CD14-positive monocyte (primary cell): ENCODE results near the gene LSMEM2. TPM values are rescaled to one million over a fixed set of nuclear protein-coding genes. Genes with fewer than 3 reads are reported as not detected.
A peak's percentile ranks its signal among the peaks of the same experiment; 100 is the strongest.

Experiments
- DNase-seq, 3 donors: peaks; one replicate each; pipeline ENCODE4 v3.0.0-alpha.2; 2011 to 2022
- H2AFZ ChIP-seq: 2 replicates; pipeline ENCODE4 v1.6.0; 2012; ENCODE audit warnings: mild to moderate bottlenecking, low read depth, low read length, inconsistent platforms; ENCODE audit not compliant: insufficient read depth, poor library complexity, severe bottlenecking
- H3K27ac ChIP-seq, 2 donors: 1 replicate in 1 of 2; 2 replicates in 1 of 2; pipeline ENCODE4 v1.5.1; 2012 to 2013; ENCODE audit warnings: low read length in 2 of 2, control low read depth in 1 of 2, inconsistent platforms in 1 of 2, low read depth in 1 of 2, mild to moderate bottlenecking in 1 of 2
- H3K27me3 ChIP-seq, 2 donors: one replicate each; pipeline versions ENCODE4 v1.6.0 to v1.6.1; 2011 to 2013; ENCODE audit warnings: low read length in 2 of 2; ENCODE audit not compliant: control insufficient read depth in 2 of 2, insufficient read depth in 2 of 2
- H3K36me3 ChIP-seq, 2 donors: replicated peaks in 1 of 2; 1 replicate in 1 of 2; 2 replicates in 1 of 2; pipeline versions ENCODE4 v1.5.1 to v1.6.1; 2012 to 2013; ENCODE audit warnings: low read length in 2 of 2, control low read depth in 1 of 2, inconsistent platforms in 1 of 2, mild to moderate bottlenecking in 1 of 2; ENCODE audit not compliant: insufficient read depth in 2 of 2, control insufficient read depth in 1 of 2
- H3K4me1 ChIP-seq, 2 donors: 1 replicate in 1 of 2; 2 replicates in 1 of 2; pipeline versions ENCODE4 v1.5.1 to v1.6.1; 2012 to 2013; ENCODE audit warnings: low read length in 2 of 2, control low read depth in 1 of 2, inconsistent platforms in 1 of 2, mild to moderate bottlenecking in 1 of 2, moderate library complexity in 1 of 2; ENCODE audit not compliant: insufficient read depth in 2 of 2, control insufficient read depth in 1 of 2
- H3K4me2 ChIP-seq: replicated peaks from 2 replicates; pipeline ENCODE3; 2012; ENCODE audit warnings: low read length, moderate library complexity, mild to moderate bottlenecking; ENCODE audit not compliant: poor library complexity, severe bottlenecking; ENCODE audit errors: extremely low read depth
- H3K4me3 ChIP-seq, 3 experiments: fragments of 200-600 bp in 1 of 3; sonication (generic) in 1 of 3; replicated peaks in 1 of 3; 1 replicate in 2 of 3; 2 replicates in 1 of 3; pipeline ENCODE4 v1.5.1; 2011 to 2013; ENCODE audit warnings: low read length in 3 of 3, mild to moderate bottlenecking in 3 of 3, control low read depth in 2 of 3, low read depth in 2 of 3, inconsistent platforms in 1 of 3, moderate library complexity in 1 of 3
- H3K79me2 ChIP-seq: 2 replicates; pipeline ENCODE4 v1.6.0; 2012; ENCODE audit warnings: mild to moderate bottlenecking, control low read depth, inconsistent platforms, low read length, moderate library complexity; ENCODE audit not compliant: insufficient read depth
- H3K9ac ChIP-seq: 2 replicates; pipeline ENCODE4 v1.6.0; 2017; ENCODE audit warnings: low read length, mild to moderate bottlenecking; ENCODE audit not compliant: insufficient read depth, poor library complexity, severe bottlenecking
- H3K9me3 ChIP-seq, 2 donors: replicated peaks in 1 of 2; 1 replicate in 1 of 2; 2 replicates in 1 of 2; pipeline versions ENCODE4 v1.5.1 to v1.6.1; 2012 to 2013; ENCODE audit warnings: low read length in 2 of 2, control low read depth in 1 of 2; ENCODE audit not compliant: control insufficient read depth in 1 of 2, insufficient read depth in 1 of 2
- H4K20me1 ChIP-seq: 2 replicates; pipeline ENCODE4 v1.6.0; 2012; ENCODE audit warnings: mild to moderate bottlenecking, low read length, control low read depth, moderate library complexity; ENCODE audit not compliant: insufficient read depth
- H3K27ac Mint-ChIP-seq, 7 donors: one replicate each; pipeline ENCODE4 v1.8.0; 2020; ENCODE audit warnings: mild to moderate bottlenecking in 7 of 7, mixed read lengths in 7 of 7, moderate library complexity in 6 of 7, inconsistent platforms in 2 of 7
- H3K27me3 Mint-ChIP-seq, 3 donors: one replicate each; pipeline ENCODE4 v1.8.0; 2021 to 2022; ENCODE audit warnings: low read depth in 3 of 3, mild to moderate bottlenecking in 3 of 3, mixed read lengths in 3 of 3, moderate library complexity in 3 of 3, inconsistent platforms in 1 of 3
- H3K36me3 Mint-ChIP-seq, 2 donors: one replicate each; pipeline ENCODE4 v1.8.0; 2020; ENCODE audit warnings: mixed read lengths in 2 of 2, inconsistent platforms in 1 of 2, mild to moderate bottlenecking in 1 of 2
- H3K4me1 Mint-ChIP-seq: one replicate; pipeline ENCODE4 v1.8.0; 2020; ENCODE audit warnings: mild to moderate bottlenecking, mixed read lengths
- H3K4me3 Mint-ChIP-seq, 2 donors: one replicate each; pipeline ENCODE4 v1.8.0; 2020; ENCODE audit warnings: mild to moderate bottlenecking in 2 of 2, mixed read lengths in 2 of 2, moderate library complexity in 1 of 2
- H3K9me3 Mint-ChIP-seq, 7 donors: one replicate each; pipeline ENCODE4 v1.8.0; 2020 to 2022; ENCODE audit warnings: mixed read lengths in 7 of 7, mild to moderate bottlenecking in 6 of 7, moderate library complexity in 6 of 7, inconsistent platforms in 2 of 7
- CTCF ChIP-seq: fragments of 200-600 bp; IDR thresholded peaks from one replicate; pipeline ENCODE4 v1.8.0; 2022; ENCODE audit warnings: antibody characterized with exemption, mild to moderate bottlenecking
- WGBS: methylation state at CpG from one replicate; pipeline ENCODE4 v1.1.5; 2013; ENCODE audit warnings: missing lambda C conversion rate; ENCODE audit not compliant: insufficient coverage; 5-methylcytosine and 5-hydroxymethylcytosine counted together
- intact Hi-C, 2 donors: fragments of 100-400 bp; cut with micrococcal nuclease; formaldehyde crosslinking; loops; one replicate each; pipeline versions ENCODE4 v1.15.0 to v1.15.1; 2023
- polyA plus RNA-seq, 3 donors: library from polyadenylated mRNA; depleted of rRNA in 1 of 3; unstranded in 2 of 3; stranded (reverse) in 1 of 3; fragments of 300-500 nt in 2 of 3; fragments of >200 nt in 1 of 3; fragmentation: Illumina TruSeq in 2 of 3; gene quantifications; 1 replicate in 2 of 3; 2 replicates in 1 of 3; pipeline ENCODE4 v1.2.3, GENCODE V29; 2012 to 2021

LSMEM2 gene
- polyA plus RNA-seq, 3 donors = not detected

- peak overlapping the region in 1 of 2 donors; percentile 80 for H3K27ac ChIP-seq
- no peaks in the 10 kb centered on the region for H3K9me3 ChIP-seq
- no CpG with 5 or more reads among the region's 4 CpGs for WGBS
- peak overlapping the region; percentile 82 for H3K9ac ChIP-seq
- H3K27me3 ChIP-seq = no peaks in the 10 kb centered on the region
- Mint-ChIP-seq H3K27ac (peak overlapping the region; percentile 68 to 83 (median 80)), H3K4me3 (peak overlapping the region; percentile 84 to 96), H3K27me3 (peaks cover 0 to 1% (median 0%) of the 10 kb centered on the region in 3 donors), H3K9me3 (no peaks in the 10 kb centered on the region), H3K4me1 (peaks cover 58% of the 10 kb centered on the region), H3K36me3 (peaks cover 31 to 51% of the 10 kb centered on the region in 2 donors)
- no peak overlapping the region for H2AFZ ChIP-seq
- intact Hi-C loops = no loop called here
- H3K79me2 ChIP-seq = peaks cover 44% of the 10 kb centered on the region
- no peak for TF ChIP-seq CTCF
- DNase-seq = no peak
- H4K20me1 ChIP-seq = peaks cover 49% of the 10 kb centered on the region
- H3K36me3 ChIP-seq = peaks cover 29 to 35% of the 10 kb centered on the region in 2 donors
- H3K4me3 ChIP-seq = peak overlapping the region; percentile 78 to 91 (median 84)
- peak overlapping the region; percentile 94 for H3K4me2 ChIP-seq
- peaks cover 58 to 71% of the 10 kb centered on the region in 2 donors for H3K4me1 ChIP-seq
These were observed 48.2 kb downstream of the LSMEM2 start for GRCh38 chr3:50327129-50327528.

GRCh38 chr3:50327943-50328691 lies 49.2 kb downstream of the LSMEM2 start, which contains the start of gene TUSC2:
Gene TUSC2 (minus strand): TSS chr3:50328223. CDS start chr3:50328099, 124 bp downstream.
- H2AFZ ChIP-seq = peak within 1 kb of the TSS; percentile 81
- Mint-ChIP-seq H3K4me3 (peak within 1 kb of the TSS; percentile 84 to 96), H3K27ac (peak within 1 kb of the TSS; percentile 79 to 94 (median 90)), H3K4me1 (peaks cover 49% of the 10 kb centered on the region), H3K9me3 (no peaks in the 10 kb centered on the region), H3K36me3 (peaks cover 36 to 61% of the 10 kb centered on the region in 2 donors), H3K27me3 (peaks cover 0 to 1% (median 0%) of the 10 kb centered on the region in 3 donors)
- under 1% methylated on average over 52 of the region's 55 CpGs for WGBS
- peak within 1 kb of the TSS; percentile 82 for H3K9ac ChIP-seq
- peaks cover 59% of the 10 kb centered on the region for H4K20me1 ChIP-seq
- intact Hi-C loops = no loop called here
- H3K4me2 ChIP-seq = peak within 1 kb of the TSS; percentile 94
- no peaks in the 10 kb centered on the region for H3K27me3 ChIP-seq
- H3K9me3 ChIP-seq = no peaks in the 10 kb centered on the region
- H3K4me1 ChIP-seq = peaks cover 50 to 61% of the 10 kb centered on the region in 2 donors
- peak within 1 kb of the TSS; percentile 78 to 91 (median 84) for H3K4me3 ChIP-seq
- H3K27ac ChIP-seq = peak within 1 kb of the TSS; percentile 50 to 80
- no peak for TF ChIP-seq CTCF
- peaks cover 54% of the 10 kb centered on the region for H3K79me2 ChIP-seq
- DNase-seq = peak; percentile 93 to 96 (median 96)
- peaks cover 31 to 45% of the 10 kb centered on the region in 2 donors for H3K36me3 ChIP-seq
